Measurements from ENCODE around the gene SEC23B. TPM values are rescaled to one million over a fixed set of nuclear protein-coding genes. Genes with fewer than 3 reads are reported as not detected.

The SEC23B gene
- total RNA-seq, 1 experiment from 2014 or later = 85.8 TPM

GRCh38 chr20:18527339-18527738, 19.6 kb downstream of the SEC23B start (continued):
- TF ChIP-seq EGR1 (IDR thresholded peaks at IDR 0.05; ENCODE audit: low read depth) (no peak), POLR2AphosphoS5 (IDR thresholded peaks at IDR 0.05; ENCODE audit: low read depth, low read length) (no peak), ATF3 (IDR thresholded peaks at IDR 0.05) (no peak), ZNF274 (IDR thresholded peaks at IDR 0.05; ENCODE audit: low read depth, low read length) (no peak)

- Histone ChIP-seq H2AFZ (ENCODE audit: low read depth, low read length, poor library complexity, severe bottlenecking) (no peak overlapping the region), H3K4me2 (ENCODE audit: low read length) (no peak overlapping the region), H4K20me1 (ENCODE audit: insufficient read depth) (no peaks in the 10 kb centered on the region), H3K9me2 (ENCODE audit: insufficient read depth) (no peaks in the 10 kb centered on the region), H3K79me2 (ENCODE audit: insufficient read depth, low read length) (no peaks in the 10 kb centered on the region), H3K9me3 (ENCODE audit: control insufficient read depth in 1 of 2, insufficient read depth in 1 of 2, low read depth in 1 of 2, low read length in 2 of 2) (no peaks in the 10 kb centered on the region), H3K9ac (ENCODE audit: low read length) (no peak overlapping the region), H3K4me1 (ENCODE audit: control insufficient read depth in 1 of 2, insufficient read depth in 2 of 2, low read length in 2 of 2) (peaks cover 5 to 11% of the 10 kb centered on the region in 2 experiments; a peak in 3 of 4 replicates), H3K4me3 (replicated peaks in 1 of 2; ENCODE audit: low read depth in 1 of 2, low read length in 2 of 2) (no peak overlapping the region), H3K36me3 (ENCODE audit: control insufficient read depth in 1 of 2, insufficient read depth in 2 of 2, low read length in 2 of 2) (peaks cover 56 to 60% of the 10 kb centered on the region in 2 experiments), H3K27me3 (ENCODE audit: insufficient read depth, low read length) (no peaks in the 10 kb centered on the region), H3K27ac (ENCODE audit: low read depth, low read length) (no peak overlapping the region)
- no peak for DNase-seq (ENCODE audit: low read depth, low spot score)
- intact Hi-C loops (cut with micrococcal nuclease) = no loop called here
- ChIA-PET POLR2A (no interaction called here), CTCF (no interaction called here), RAD21 (ENCODE audit: low non-redundant PET in 1 of 2, low total read pairs in 2 of 2, uncharacterized antibody in 2 of 2, unreplicated experiment in 2 of 2) (no interaction called here)
- TF ChIP-seq FOSL1 (IDR thresholded peaks at IDR 0.05; ENCODE audit: low read depth) (no peak), EZH2phosphoT487 (IDR thresholded peaks at IDR 0.05; ENCODE audit: borderline replicate concordance) (no peak), EZH2 (IDR thresholded peaks at IDR 0.05) (no peak), REST (IDR thresholded peaks at IDR 0.05; ENCODE audit: low read depth) (no peak), CEBPB (IDR thresholded peaks at IDR 0.05; ENCODE audit: low read depth) (no peak), CBX3 (IDR thresholded peaks at IDR 0.05; ENCODE audit: low read depth) (no peak), EGR1 (IDR thresholded peaks at IDR 0.05; ENCODE audit: low read depth) (no peak), JUND (IDR thresholded peaks at IDR 0.05) (no peak), ATF3 (IDR thresholded peaks at IDR 0.05) (no peak), ZFX (IDR thresholded peaks at IDR 0.05) (no peak), ELF1 (IDR thresholded peaks at IDR 0.05; ENCODE audit: borderline replicate concordance, low read depth) (no peak), TCF7L2 (IDR thresholded peaks at IDR 0.05; ENCODE audit: borderline replicate concordance, extremely low read depth, insufficient read depth, insufficient read length) (no peak), POLR2A (IDR thresholded peaks at IDR 0.05; ENCODE audit: borderline replicate concordance, extremely low read depth, insufficient read depth, insufficient read length) (no peak), ZNF274 (IDR thresholded peaks at IDR 0.05; ENCODE audit: low read depth, low read length) (no peak), YY1 (IDR thresholded peaks at IDR 0.05; ENCODE audit: extremely low read depth, insufficient replicate concordance, low read depth, low read length) (no peak), SRF (IDR thresholded peaks at IDR 0.05; ENCODE audit: low read depth) (no peak)
- ATAC-seq = no peak
- no TSS peak for BruUV-seq (replicated peaks)
Observed at GRCh38 chr20:18527836-18528235, 20.1 kb downstream of the SEC23B start.
